Astrocyte (in vitro differentiated cells and primary cell): ENCODE measurements around the gene TENT4A.

Experiments
- CTCF ChIP-seq: IDR thresholded peaks from 2 replicates; pipeline ENCODE4 v1.5.1; 2011; ENCODE audit warnings: low read depth, mild to moderate bottlenecking, inconsistent platforms, low read length, moderate library complexity; ENCODE audit not compliant: insufficient read depth
- EZH2 ChIP-seq: IDR thresholded peaks from 2 replicates; pipeline ENCODE4 v1.6.1; 2012; ENCODE audit warnings: mild to moderate bottlenecking, low read length, inconsistent platforms; ENCODE audit not compliant: insufficient read depth

DNA sequence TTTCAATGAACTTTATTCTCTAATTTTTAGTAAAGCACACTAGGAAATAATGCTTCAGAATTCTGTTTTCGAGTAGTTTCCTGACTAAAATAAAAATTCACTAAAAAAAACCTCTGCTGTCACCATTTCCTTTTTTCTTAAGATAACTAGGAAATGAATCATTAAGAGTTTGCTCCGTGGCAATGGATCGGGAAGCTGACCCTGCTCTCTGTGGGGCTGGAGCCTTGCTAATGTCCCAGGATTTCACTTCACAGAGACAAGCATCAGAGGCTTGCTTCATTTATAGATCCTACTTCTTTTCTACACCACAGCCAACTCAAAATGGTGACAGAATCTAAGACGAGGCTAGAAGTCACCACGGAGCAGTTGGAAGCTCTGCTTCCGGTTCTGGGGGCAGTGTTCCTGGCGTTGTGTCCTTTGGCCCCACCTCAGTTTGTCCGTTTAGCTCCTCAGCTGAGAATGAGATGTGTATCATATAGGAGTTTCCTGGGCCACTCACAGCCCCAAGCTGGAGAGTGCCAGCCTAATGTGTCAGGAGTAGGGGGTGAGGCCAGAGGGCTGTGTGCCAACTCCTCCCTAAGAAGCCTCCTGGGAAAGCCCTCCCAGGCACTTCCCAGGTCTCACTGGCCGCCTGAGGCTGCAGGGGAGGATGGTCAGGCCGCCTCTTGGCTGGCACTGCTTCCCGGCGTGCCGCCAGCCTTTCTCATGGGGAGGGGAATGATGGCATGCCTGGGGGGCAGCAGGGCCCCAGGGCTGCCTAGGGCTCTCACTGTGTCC, 19.6 kb downstream of the TENT4A start:
- TF ChIP-seq CTCF = no peak
- no peak for TF ChIP-seq EZH2
